Liver (tissue), 9 donors: ENCODE data around the gene RBKS. TPM values are rescaled to one million over a fixed set of nuclear protein-coding genes. Genes with fewer than 3 reads are reported as not detected.
"Not testable (repeated sequence)": the region's sequence is repeated elsewhere in the genome, so short reads cannot be mapped to it uniquely, and the experiment has no call there.

Source experiments
- DNase-seq: peaks from one replicate; pipeline ENCODE4 v3.0.0-alpha.2; 2017; ENCODE audit warnings: low spot score
- H3K27ac ChIP-seq, 2 donors: one replicate each; pipeline ENCODE4 v1.7.0; 2013; ENCODE audit warnings: inconsistent platforms in 2 of 2, low read length in 2 of 2, control low read depth in 1 of 2, low read depth in 1 of 2, mild to moderate bottlenecking in 1 of 2
- H3K27me3 ChIP-seq, 4 donors: one replicate each; pipeline versions ENCODE4 v1.6.1 to v1.7.0; 2013; ENCODE audit warnings: low read length in 3 of 4, inconsistent platforms in 1 of 4, mild to moderate bottlenecking in 1 of 4, moderate library complexity in 1 of 4; ENCODE audit not compliant: control insufficient read depth in 4 of 4, insufficient read depth in 4 of 4
- H3K36me3 ChIP-seq, 4 donors: one replicate each; pipeline versions ENCODE4 v1.6.1 to v1.7.0; 2013; ENCODE audit warnings: low read length in 3 of 4, mild to moderate bottlenecking in 3 of 4, low read depth in 1 of 4, moderate library complexity in 1 of 4; ENCODE audit not compliant: control insufficient read depth in 4 of 4, insufficient read depth in 3 of 4
- H3K4me1 ChIP-seq, 4 donors: one replicate each; pipeline versions ENCODE4 v1.6.1 to v1.7.0; 2013; ENCODE audit warnings: low read length in 3 of 4, mild to moderate bottlenecking in 3 of 4, moderate library complexity in 1 of 4; ENCODE audit not compliant: control insufficient read depth in 4 of 4, insufficient read depth in 4 of 4
- H3K4me3 ChIP-seq, 3 donors: one replicate each; pipeline versions ENCODE4 v1.6.1 to v1.7.0; 2013; ENCODE audit warnings: low read length in 3 of 3, control low read depth in 1 of 3, low read depth in 1 of 3, mild to moderate bottlenecking in 1 of 3
- H3K9ac ChIP-seq, 2 donors: one replicate each; pipeline ENCODE4 v1.7.0; 2013; ENCODE audit warnings: low read length in 2 of 2, mild to moderate bottlenecking in 2 of 2, moderate library complexity in 2 of 2, control low read depth in 1 of 2, low read depth in 1 of 2
- H3K9me3 ChIP-seq, 4 donors: one replicate each; pipeline versions ENCODE4 v1.6.1 to v1.7.0; 2013; ENCODE audit warnings: low read length in 3 of 4; ENCODE audit not compliant: control insufficient read depth in 4 of 4
- FOXA2 ChIP-seq: IDR thresholded peaks from 2 replicates; pipeline ENCODE4 v1.6.1; 2016; ENCODE audit warnings: antibody characterized with exemption
- HNF4A ChIP-seq, 2 donors: conservative IDR thresholded peaks; 2 replicates each; pipeline ENCODE4 v1.6.1; 2016; ENCODE audit warnings: antibody characterized with exemption in 2 of 2, mild to moderate bottlenecking in 2 of 2
- HNF4G ChIP-seq: IDR thresholded peaks from 2 replicates; pipeline ENCODE4 v1.6.1; 2016; ENCODE audit warnings: antibody characterized with exemption
- NR2F2 ChIP-seq: IDR thresholded peaks from 2 replicates; pipeline ENCODE4 v1.6.1; 2016; ENCODE audit warnings: antibody characterized with exemption
- RAD21 ChIP-seq, 2 donors: IDR thresholded peaks; 2 replicates each; pipeline ENCODE4 v1.6.1; 2016; ENCODE audit warnings: antibody characterized with exemption in 2 of 2, mild to moderate bottlenecking in 2 of 2
- SP1 ChIP-seq: IDR thresholded peaks from 2 replicates; pipeline ENCODE4 v1.6.1; 2018; ENCODE audit warnings: antibody characterized with exemption, mild to moderate bottlenecking
- YY1 ChIP-seq: IDR thresholded peaks from 2 replicates; pipeline ENCODE4 v1.6.1; 2016; ENCODE audit warnings: antibody characterized with exemption, mild to moderate bottlenecking
- WGBS: extraction: QIAGEN DNeasy Blood & Tissue Kit; methylation state at CpG from one replicate; pipeline ENCODE4 v1.1.7; 2013; 5-methylcytosine and 5-hydroxymethylcytosine counted together
- polyA plus RNA-seq, 2 donors: library from polyadenylated mRNA; stranded (reverse) in 1 of 2; unstranded in 1 of 2; fragments of 200-250 nt in 1 of 2; fragments of >200 nt in 1 of 2; fragmentation: Nextera tagmentation in 1 of 2; extraction: Ambion mirVana in 1 of 2; gene quantifications; one replicate each; pipeline versions ENCODE4 v1.2.1 to v1.2.3, GENCODE V29; 2013 to 2015
- total RNA-seq, 2 donors: library from RNA; depleted of rRNA; stranded (reverse); fragments of >200 nt; gene quantifications; one replicate each; pipeline ENCODE4 v1.2.3, GENCODE V29; 2014
- TF ChIP-seq, protein P1 (sequence below): fragments of 150-350 bp; IDR thresholded peaks from 2 replicates; pipeline ENCODE4 v1.5.1; 2017; ENCODE audit warnings: improper control_type of control experiment, low read depth, low read length; ENCODE audit not compliant: missing input control
- TF ChIP-seq, protein P2 (sequence below): IDR thresholded peaks from 2 replicates; pipeline ENCODE4 v1.6.1; 2016; ENCODE audit warnings: antibody characterized with exemption
- TF ChIP-seq, protein P3 (sequence below): IDR thresholded peaks from 2 replicates; pipeline ENCODE4 v1.6.1; 2016; ENCODE audit warnings: antibody characterized with exemption
- TF ChIP-seq, protein P4 (sequence below): IDR thresholded peaks from 2 replicates; pipeline ENCODE4 v1.6.1; 2016; ENCODE audit warnings: antibody characterized with exemption, mild to moderate bottlenecking
- donor health status: healthy.
- donor health status: healthy.
- donor health status: healthy.
- donor health status: healthy.
- donor health status: healthy.

RBKS gene
- total and polyA plus RNA-seq, 4 donors, result 6.3 to 18.8 (median 15.2) TPM

DNA sequence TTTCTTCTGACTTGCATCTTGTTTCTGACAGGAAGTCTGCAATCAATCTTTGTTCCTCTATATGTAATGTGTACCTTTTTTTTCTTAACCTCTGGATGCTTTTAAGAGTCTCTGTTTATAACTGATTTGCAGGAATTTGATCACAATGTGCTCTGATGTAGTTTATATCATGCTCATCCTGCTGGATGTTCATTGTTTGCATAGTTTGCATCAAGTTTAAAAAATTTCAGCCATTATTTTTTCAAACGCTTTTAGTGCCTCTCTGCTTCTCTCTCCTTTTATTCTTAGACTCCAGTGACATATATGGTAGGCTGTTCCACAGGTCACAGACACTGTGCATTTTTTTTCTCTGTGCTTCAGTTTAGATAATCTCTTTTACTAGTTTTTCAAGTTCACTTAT lies 23.9 kb downstream of the RBKS start:
- Histone ChIP-seq H3K36me3 (peaks cover 0 to 10% (median 3%) of the 10 kb centered on the region in 4 donors), H3K9ac (no peak overlapping the region), H3K9me3 (no peaks in the 10 kb centered on the region), H3K27ac (no peak overlapping the region), H3K4me3 (no peak overlapping the region), H3K4me1 (peaks cover 0 to 2% (median under 1%) of the 10 kb centered on the region in 4 donors), H3K27me3 (no peaks in the 10 kb centered on the region)
- TF ChIP-seq, protein P1, sequence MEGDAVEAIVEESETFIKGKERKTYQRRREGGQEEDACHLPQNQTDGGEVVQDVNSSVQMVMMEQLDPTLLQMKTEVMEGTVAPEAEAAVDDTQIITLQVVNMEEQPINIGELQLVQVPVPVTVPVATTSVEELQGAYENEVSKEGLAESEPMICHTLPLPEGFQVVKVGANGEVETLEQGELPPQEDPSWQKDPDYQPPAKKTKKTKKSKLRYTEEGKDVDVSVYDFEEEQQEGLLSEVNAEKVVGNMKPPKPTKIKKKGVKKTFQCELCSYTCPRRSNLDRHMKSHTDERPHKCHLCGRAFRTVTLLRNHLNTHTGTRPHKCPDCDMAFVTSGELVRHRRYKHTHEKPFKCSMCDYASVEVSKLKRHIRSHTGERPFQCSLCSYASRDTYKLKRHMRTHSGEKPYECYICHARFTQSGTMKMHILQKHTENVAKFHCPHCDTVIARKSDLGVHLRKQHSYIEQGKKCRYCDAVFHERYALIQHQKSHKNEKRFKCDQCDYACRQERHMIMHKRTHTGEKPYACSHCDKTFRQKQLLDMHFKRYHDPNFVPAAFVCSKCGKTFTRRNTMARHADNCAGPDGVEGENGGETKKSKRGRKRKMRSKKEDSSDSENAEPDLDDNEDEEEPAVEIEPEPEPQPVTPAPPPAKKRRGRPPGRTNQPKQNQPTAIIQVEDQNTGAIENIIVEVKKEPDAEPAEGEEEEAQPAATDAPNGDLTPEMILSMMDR, result no peak
- TF ChIP-seq NR2F2 (no peak), FOXA2 (no peak), RAD21 (IDR thresholded peaks at IDR 0.05) (no peak), HNF4G (no peak), SP1 (no peak)
- DNase-seq, result no peak
- WGBS, result 82% methylated on average over 1 of the region's 1 CpG

DNA sequence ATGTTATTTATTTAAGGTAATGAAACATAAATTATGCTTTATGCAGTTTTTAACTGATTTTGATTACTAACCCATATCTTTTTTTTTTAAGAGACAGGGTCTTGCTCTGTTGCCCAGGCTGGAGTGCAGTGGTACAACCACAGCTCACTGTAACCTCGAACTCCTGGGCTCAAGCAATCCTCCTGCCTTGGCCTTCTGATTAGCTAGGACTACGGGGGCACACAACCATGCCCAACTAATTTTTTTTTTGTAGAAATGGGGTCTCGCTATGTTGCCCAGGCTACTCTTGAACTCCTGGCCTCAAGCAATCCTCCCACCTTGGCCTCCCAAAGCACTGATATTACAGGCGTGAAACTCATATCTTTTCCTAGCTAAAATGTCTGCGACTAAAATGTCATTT lies 26.2 kb downstream of the RBKS start:
- not testable (repeated sequence) for DNase-seq, H3K27ac ChIP-seq, H3K9ac ChIP-seq, H3K27me3 ChIP-seq, H3K4me3 ChIP-seq, H3K4me1 ChIP-seq, H3K36me3 ChIP-seq, H3K9me3 ChIP-seq
- 90% methylated on average over 5 of the region's 5 CpGs for WGBS

DNA sequence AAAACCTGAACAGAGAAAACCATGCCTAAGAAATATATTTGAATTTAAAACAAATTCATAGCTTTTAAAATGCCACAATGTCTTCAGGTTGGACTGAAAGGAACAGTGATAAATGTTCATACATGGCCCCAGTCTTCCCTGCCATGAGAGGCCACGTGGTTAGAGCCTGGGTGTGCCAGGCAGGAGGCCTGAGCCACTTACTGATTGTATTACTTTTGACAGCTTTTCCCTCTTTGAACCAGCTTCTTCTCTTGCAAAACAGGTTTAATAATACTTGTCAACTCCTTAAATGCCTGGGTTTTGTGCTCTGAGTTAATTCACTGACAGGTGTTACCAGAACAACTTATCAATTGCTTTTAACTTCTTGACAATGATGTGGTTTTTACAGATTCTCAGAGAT lies 27.0 kb downstream of the RBKS start:
- Histone ChIP-seq H3K27me3 (no peaks in the 10 kb centered on the region), H3K4me1 (peaks cover 0 to 2% (median under 1%) of the 10 kb centered on the region in 4 donors), H3K9me3 (peaks cover 0 to 1% (median 0%) of the 10 kb centered on the region in 4 donors), H3K27ac (no peak overlapping the region), H3K36me3 (peaks cover 0 to 1% (median 0%) of the 10 kb centered on the region in 4 donors), H3K9ac (no peak overlapping the region), H3K4me3 (no peak overlapping the region)
- no peak for DNase-seq
- 90% methylated on average over 1 of the region's 1 CpG for WGBS
- TF ChIP-seq, protein P2, sequence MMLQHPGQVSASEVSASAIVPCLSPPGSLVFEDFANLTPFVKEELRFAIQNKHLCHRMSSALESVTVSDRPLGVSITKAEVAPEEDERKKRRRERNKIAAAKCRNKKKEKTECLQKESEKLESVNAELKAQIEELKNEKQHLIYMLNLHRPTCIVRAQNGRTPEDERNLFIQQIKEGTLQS, result no peak
- TF ChIP-seq, protein P3, sequence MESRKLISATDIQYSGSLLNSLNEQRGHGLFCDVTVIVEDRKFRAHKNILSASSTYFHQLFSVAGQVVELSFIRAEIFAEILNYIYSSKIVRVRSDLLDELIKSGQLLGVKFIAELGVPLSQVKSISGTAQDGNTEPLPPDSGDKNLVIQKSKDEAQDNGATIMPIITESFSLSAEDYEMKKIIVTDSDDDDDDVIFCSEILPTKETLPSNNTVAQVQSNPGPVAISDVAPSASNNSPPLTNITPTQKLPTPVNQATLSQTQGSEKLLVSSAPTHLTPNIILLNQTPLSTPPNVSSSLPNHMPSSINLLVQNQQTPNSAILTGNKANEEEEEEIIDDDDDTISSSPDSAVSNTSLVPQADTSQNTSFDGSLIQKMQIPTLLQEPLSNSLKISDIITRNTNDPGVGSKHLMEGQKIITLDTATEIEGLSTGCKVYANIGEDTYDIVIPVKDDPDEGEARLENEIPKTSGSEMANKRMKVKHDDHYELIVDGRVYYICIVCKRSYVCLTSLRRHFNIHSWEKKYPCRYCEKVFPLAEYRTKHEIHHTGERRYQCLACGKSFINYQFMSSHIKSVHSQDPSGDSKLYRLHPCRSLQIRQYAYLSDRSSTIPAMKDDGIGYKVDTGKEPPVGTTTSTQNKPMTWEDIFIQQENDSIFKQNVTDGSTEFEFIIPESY, result no peak
- TF ChIP-seq FOXA2 (no peak), YY1 (no peak), SP1 (no peak)

DNA sequence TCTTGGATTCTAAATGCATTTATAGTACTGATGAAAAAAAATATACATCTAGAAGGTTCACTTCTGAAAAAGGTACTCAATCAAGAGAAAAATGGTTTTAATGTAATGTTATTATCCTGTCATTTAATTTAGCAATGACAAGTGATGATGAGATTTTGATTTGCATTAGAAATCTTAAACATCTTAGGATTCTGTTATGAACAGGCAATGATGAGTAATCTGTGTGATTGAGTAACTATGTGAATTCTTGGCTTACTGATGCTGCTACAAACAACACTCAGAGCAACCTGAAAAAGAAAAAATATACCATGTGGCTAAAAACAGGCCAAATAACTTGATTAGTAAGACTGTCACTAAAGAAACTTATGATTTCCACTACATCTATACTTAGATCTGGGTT lies 30.1 kb downstream of the RBKS start:
- Histone ChIP-seq H3K36me3 (peaks cover 0 to 4% (median under 1%) of the 10 kb centered on the region in 4 donors), H3K27me3 (no peaks in the 10 kb centered on the region), H3K9ac (no peak overlapping the region), H3K27ac (no peak overlapping the region), H3K9me3 (peaks cover 0 to 4% (median 0%) of the 10 kb centered on the region in 4 donors), H3K4me1 (peaks cover 0 to 2% (median 0%) of the 10 kb centered on the region in 4 donors), H3K4me3 (no peak overlapping the region)
- no peak for DNase-seq
- TF ChIP-seq, protein P4, sequence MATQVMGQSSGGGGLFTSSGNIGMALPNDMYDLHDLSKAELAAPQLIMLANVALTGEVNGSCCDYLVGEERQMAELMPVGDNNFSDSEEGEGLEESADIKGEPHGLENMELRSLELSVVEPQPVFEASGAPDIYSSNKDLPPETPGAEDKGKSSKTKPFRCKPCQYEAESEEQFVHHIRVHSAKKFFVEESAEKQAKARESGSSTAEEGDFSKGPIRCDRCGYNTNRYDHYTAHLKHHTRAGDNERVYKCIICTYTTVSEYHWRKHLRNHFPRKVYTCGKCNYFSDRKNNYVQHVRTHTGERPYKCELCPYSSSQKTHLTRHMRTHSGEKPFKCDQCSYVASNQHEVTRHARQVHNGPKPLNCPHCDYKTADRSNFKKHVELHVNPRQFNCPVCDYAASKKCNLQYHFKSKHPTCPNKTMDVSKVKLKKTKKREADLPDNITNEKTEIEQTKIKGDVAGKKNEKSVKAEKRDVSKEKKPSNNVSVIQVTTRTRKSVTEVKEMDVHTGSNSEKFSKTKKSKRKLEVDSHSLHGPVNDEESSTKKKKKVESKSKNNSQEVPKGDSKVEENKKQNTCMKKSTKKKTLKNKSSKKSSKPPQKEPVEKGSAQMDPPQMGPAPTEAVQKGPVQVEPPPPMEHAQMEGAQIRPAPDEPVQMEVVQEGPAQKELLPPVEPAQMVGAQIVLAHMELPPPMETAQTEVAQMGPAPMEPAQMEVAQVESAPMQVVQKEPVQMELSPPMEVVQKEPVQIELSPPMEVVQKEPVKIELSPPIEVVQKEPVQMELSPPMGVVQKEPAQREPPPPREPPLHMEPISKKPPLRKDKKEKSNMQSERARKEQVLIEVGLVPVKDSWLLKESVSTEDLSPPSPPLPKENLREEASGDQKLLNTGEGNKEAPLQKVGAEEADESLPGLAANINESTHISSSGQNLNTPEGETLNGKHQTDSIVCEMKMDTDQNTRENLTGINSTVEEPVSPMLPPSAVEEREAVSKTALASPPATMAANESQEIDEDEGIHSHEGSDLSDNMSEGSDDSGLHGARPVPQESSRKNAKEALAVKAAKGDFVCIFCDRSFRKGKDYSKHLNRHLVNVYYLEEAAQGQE, result no peak
- TF ChIP-seq, protein P2, result no peak
- no peak for TF ChIP-seq HNF4A (conservative IDR thresholded peaks at IDR 0.05)
